ENCODE results near the gene BRPF3. TPM values are rescaled to one million over a fixed set of nuclear protein-coding genes. Genes with fewer than 3 reads are reported as not detected.

The BRPF3 gene
- total and polyA plus RNA-seq, 8 donors = 30.8 to 50.6 (median 43.1) TPM

DNA sequence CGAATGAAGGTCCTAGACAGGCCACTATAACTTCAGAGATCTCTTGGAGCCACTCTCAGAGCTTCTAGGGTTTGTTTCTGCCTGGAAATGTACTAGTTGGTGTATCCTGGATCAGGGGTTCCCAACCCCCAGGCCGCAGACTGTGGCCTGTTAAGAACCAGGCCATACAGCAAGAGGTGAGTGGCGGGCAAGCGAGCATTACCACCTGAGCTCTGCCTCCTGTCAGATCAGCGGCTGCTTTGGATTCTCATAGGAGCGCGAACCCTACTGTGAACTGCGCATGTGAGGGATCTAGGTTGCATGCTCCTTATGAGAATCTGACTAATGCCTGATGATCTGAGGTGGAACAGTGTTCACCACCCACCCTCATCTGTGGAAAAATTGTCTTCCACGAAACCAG, 2.4 kb downstream of the BRPF3 start:
- intact Hi-C loops (cut with DNase I) = loop anchor here in 1 of 2 donors (10.0 kb wide), 1 partner anchor 74 kb away; no protein-coding TSS in a partner anchor
- no peak overlapping the region for H3K4me3 ChIP-seq
- no peaks in the 10 kb centered on the region for H3K9me3 ChIP-seq
- H3K36me3 ChIP-seq = peaks cover 0 to 38% of the 10 kb centered on the region in 2 donors
- ATAC-seq = no peak
- no peaks in the 10 kb centered on the region for H3K27me3 ChIP-seq
- DNase-seq = no peak
- no peak overlapping the region for H3K27ac ChIP-seq
- H3K4me1 ChIP-seq = peaks cover 14 to 46% of the 10 kb centered on the region in 2 donors
- TF ChIP-seq, protein P1, sequence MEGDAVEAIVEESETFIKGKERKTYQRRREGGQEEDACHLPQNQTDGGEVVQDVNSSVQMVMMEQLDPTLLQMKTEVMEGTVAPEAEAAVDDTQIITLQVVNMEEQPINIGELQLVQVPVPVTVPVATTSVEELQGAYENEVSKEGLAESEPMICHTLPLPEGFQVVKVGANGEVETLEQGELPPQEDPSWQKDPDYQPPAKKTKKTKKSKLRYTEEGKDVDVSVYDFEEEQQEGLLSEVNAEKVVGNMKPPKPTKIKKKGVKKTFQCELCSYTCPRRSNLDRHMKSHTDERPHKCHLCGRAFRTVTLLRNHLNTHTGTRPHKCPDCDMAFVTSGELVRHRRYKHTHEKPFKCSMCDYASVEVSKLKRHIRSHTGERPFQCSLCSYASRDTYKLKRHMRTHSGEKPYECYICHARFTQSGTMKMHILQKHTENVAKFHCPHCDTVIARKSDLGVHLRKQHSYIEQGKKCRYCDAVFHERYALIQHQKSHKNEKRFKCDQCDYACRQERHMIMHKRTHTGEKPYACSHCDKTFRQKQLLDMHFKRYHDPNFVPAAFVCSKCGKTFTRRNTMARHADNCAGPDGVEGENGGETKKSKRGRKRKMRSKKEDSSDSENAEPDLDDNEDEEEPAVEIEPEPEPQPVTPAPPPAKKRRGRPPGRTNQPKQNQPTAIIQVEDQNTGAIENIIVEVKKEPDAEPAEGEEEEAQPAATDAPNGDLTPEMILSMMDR (IDR thresholded peaks at IDR 0.05) = no peak

- no peak overlapping the region for H3K27ac ChIP-seq
- intact Hi-C loops (cut with DNase I) = no loop called here
- DNase-seq = no peak
- H3K27me3 ChIP-seq = no peaks in the 10 kb centered on the region
- H3K9me3 ChIP-seq = no peaks in the 10 kb centered on the region
- ATAC-seq = no peak
- no peak overlapping the region for H3K4me3 ChIP-seq
- H3K36me3 ChIP-seq = peaks cover 0 to 44% of the 10 kb centered on the region in 2 donors
- TF ChIP-seq, protein P1 (IDR thresholded peaks at IDR 0.05) = no peak
- peaks cover 14 to 54% of the 10 kb centered on the region in 2 donors for H3K4me1 ChIP-seq
These were observed 3.8 kb downstream of the BRPF3 start for GRCh38 chr6:36200154-36200891.

DNA sequence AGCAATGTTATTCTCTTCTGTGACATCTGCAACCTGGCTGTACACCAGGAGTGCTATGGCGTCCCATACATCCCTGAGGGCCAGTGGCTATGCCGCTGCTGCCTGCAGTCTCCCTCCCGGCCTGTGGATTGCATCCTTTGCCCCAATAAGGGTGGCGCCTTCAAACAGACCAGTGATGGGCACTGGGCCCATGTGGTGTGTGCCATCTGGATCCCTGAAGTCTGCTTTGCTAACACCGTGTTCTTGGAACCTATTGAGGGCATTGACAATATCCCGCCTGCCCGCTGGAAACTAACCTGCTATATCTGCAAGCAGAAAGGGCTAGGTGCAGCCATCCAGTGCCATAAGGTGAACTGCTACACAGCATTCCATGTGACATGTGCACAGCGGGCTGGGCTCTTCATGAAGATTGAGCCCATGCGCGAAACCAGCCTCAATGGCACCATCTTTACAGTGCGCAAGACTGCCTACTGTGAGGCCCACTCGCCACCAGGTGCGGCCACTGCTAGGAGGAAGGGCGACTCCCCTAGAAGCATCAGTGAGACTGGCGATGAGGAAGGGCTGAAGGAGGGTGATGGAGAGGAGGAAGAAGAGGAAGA, 4.6 kb downstream of the BRPF3 start:
- intact Hi-C loops (cut with DNase I) = no loop called here
- Histone ChIP-seq H3K9me3 (no peaks in the 10 kb centered on the region), H3K27ac (no peak overlapping the region), H3K27me3 (no peaks in the 10 kb centered on the region), H3K4me3 (no peak overlapping the region), H3K36me3 (peaks cover 0 to 47% of the 10 kb centered on the region in 2 donors), H3K4me1 (peaks cover 14 to 54% of the 10 kb centered on the region in 2 donors)
- TF ChIP-seq, protein P1 (IDR thresholded peaks at IDR 0.05) = no peak
- no peak for DNase-seq
- ATAC-seq = no peak

DNA sequence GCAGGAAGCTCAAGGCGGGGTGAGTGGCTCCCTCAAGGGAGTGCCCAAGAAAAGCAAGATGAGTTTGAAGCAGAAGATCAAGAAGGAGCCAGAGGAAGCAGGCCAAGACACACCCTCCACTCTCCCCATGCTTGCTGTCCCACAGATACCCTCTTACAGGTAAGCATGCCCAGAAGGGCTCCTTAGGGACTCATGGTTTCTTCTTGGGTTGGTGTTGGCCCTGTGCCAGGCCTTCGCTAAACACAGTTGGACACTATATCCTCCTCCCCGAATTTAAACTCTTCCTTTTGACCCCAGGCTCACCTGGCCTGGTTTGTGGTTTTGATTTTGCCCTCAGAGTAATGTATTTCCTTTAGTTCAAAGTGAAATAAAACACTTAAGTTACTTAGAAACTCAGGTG, 5.1 kb downstream of the BRPF3 start:
- no peak overlapping the region for H3K4me3 ChIP-seq
- ATAC-seq = no peak
- intact Hi-C loops (cut with DNase I) = no loop called here
- DNase-seq = no peak
- H3K27me3 ChIP-seq = no peaks in the 10 kb centered on the region
- peaks cover 14 to 54% of the 10 kb centered on the region in 2 donors for H3K4me1 ChIP-seq
- H3K27ac ChIP-seq = no peak overlapping the region
- H3K9me3 ChIP-seq = no peaks in the 10 kb centered on the region
- H3K36me3 ChIP-seq = peaks cover 0 to 52% of the 10 kb centered on the region in 2 donors
- TF ChIP-seq, protein P1 (IDR thresholded peaks at IDR 0.05) = no peak

DNA sequence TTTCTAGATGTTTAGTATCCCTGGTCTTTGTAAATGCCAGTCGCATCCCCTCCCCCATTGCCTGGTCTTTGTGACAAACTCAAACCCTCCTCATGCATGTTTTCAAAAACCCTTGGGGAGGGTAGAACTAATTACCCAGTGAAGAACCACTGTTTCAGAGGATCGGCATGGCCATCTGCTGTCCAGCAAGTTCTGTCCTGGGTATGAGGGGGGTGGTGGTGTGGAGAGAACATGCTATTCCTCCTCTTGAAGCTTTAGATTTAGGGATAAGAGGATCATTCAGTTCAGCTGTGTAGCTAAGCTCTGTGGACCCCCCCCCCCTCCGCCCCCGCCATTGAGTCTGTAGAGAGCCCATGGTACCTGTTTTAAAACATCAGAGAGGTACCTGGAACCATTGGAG, 5.6 kb downstream of the BRPF3 start:
- Histone ChIP-seq H3K27me3 (no peaks in the 10 kb centered on the region), H3K4me3 (no peak overlapping the region), H3K9me3 (no peaks in the 10 kb centered on the region), H3K4me1 (peaks cover 14 to 54% of the 10 kb centered on the region in 2 donors), H3K36me3 (peaks cover 0 to 57% of the 10 kb centered on the region in 2 donors), H3K27ac (no peak overlapping the region)
- TF ChIP-seq, protein P1 (IDR thresholded peaks at IDR 0.05) = no peak
- ATAC-seq (no peak), DNase-seq (no peak)
- intact Hi-C loops (cut with DNase I) = no loop called here
